COR-L47 (cell line): ENCODE data around the gene NRTN.

Experiments used
- DNase-seq: peaks from one replicate; lab custom pipeline; 2025; lab: John Stamatoyannopoulos, UW

Gene NRTN

DNA sequence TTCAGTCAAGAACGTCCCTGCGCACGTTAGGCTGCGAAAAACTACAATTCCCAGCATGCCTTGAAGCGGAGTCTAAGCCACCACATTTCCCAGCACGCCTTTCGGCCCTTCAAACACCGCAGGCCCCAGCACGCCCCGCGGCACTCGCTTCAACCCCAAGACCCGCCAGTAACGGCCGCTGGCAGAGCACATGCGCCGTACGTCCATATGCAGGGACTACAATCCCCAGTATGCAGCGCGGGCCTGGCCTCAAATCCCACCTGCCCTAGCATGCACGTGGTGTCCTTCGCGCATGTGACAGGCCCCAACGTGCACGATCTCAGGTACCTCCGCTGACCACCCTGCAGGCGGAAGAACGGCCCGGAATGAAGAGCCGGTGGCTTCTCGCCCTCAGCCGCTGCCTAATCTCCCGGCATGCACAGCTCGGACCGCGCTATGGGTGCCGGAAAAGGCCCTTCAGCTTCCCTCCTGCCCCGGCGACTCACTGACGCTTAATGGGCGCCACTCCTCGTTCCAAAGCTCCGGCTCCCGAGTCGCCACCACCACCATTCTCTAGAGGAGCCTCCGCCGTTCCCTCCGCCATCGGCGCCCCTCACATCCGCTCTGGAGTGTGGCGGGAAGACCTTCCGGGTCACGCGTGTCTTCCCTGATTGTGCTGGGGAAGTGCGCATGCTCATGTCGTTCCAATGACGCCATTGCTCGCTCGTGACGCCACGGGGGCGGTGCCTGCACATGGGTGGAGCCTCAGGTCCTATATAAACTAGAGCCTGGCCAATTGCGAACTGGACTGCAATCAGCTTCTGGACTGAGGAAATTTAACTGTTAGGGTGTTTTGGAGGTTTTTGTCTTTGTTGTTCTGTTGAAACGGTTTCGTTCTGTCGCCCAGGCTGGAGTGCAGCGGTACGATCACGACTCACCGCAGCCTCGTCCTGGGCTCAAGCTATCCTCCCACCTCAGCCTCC lies 14.0 kb upstream of the NRTN start, which contains the start of gene DUS3L:
Gene DUS3L, minus strand, starts transcription at position 605 of the 962 bp plus-strand sequence. Its CDS starts 22 bp downstream, at position 583.
- DNase-seq, result peak; percentile 98

DNA sequence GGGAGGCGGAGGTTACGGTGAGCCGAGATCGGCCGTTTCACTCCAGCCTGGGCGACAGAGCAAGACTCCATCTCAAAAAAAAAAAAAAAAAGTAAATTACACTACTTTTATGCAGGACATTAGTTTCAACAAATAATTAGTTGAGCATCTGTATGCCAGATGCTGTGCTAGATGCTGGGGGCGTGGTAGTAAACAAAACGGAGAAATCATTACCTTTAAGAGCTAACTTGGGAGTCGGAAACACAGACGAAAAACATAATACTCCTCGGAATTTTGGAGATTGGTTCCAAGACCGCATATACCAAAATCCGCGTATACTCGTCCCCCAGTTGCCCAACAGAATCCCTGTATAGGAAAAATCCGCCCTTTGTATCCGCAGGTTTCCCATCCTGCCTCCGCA lies 12.6 kb upstream of the NRTN start:
- DNase-seq, result no peak

DNA sequence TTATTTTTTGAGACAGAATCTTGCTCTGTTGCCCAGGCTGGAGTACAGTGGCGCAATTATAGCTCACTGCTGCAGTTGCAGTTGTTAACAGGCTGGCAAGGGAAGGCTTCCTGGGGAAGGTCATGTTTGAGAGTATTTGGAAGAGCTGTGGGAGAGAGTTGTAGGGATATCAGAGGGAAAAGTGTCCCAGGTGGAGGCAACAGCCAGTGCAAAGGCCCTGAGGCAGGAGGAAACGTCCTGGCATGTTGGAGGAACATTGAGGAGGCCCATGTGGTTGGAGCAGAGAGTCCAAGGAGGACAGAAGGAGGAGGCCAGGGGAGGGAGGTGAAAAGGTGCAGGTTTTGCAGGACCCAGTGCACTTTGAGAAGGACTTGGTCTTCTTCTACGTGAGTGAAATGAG lies 11.7 kb upstream of the NRTN start:
- DNase-seq, result no peak

DNA sequence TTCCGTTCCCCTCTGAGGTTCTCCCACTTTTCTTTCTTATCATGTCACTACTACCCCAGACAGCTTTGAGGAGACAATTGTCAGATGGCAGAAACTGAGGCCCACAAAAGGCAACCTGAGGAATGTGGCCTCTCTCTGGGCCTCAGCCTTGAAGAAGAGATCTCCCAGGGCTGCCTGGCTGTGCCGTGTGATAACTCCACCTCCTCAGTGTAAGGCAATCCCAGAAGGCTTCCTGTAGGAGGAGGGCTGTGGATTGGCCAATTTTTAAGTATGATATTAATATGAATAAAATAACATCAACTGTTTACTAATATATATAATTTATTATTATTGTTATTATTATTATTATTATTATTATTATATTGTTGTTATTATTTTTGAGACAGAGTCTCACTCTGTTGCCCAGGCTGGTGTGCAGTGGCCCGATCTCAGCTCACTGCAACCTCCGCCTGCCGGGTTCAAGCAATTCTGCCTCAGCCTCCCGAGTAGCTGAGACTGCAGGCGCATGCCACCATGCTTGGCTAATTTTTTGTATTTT lies 9.4 kb upstream of the NRTN start:
- DNase-seq, result no peak

DNA sequence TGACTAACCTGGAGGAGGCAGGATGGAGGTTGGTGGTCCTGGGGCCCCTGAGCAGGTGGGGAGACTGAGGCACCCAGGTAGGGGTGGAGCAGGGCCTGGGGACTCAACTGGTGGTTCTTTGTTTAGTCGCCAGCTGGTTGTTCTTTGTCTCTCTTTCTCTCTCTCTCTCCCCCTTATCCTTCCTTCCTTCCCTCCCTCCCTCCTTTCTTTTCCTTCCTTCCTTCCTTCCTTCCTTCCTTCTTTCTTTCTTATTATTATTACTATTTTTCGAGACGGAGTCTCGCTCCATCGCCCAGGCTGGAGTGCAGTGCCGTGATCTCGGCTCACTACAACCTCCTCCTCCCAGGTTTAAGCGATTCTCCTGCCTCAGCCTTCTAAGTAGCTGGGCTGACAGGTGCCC lies 6.6 kb upstream of the NRTN start:
- no peak for DNase-seq

DNA sequence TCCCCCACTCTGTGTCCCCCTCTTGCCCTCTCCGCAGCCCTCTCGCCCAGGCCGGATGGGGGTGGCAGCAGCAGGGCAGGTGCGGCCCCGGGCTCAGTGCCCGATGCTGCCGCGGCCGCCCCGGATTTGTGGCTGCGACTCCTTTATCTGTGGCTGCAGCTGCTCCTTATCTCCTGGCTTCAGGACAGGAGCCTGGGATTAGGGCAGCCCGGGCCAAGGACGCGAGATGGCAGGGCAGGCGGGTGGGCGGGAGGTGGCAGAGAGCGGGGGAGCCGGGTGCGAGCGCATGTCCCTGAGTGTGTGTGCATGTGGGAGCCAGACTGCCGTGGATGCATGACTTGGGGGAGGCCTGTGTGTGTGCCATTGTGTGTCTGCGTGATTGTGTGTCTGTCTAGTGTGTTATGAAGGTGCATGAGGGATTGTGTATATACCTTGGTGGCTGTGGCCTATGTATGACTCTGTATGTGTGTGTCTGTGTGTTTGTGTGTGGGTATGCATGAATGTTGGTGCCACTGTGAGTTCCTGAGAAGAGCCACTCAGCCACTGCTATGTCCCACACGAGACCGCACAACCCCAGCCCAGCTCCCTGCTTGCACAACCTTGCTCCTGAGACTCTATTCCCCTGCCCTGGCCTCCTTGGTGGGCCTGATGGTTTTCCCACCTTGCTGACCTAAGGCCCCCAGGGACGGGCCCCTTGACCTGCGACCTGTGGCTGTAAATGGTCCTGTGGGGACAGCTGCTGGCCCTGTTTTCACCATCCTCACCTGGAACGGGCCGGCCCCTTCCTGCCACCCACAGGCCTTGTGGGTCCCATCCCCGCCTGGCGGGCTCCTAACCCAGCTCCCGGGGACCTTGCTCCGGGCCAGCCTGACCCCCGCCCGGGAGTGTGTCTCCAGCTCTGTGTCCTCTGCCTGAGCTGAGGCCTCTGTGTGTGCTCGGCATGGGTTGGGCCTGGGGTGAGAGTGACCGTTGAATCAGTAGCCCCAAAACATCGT lies 5.3 kb upstream of the NRTN start:
- no peak for DNase-seq

DNA sequence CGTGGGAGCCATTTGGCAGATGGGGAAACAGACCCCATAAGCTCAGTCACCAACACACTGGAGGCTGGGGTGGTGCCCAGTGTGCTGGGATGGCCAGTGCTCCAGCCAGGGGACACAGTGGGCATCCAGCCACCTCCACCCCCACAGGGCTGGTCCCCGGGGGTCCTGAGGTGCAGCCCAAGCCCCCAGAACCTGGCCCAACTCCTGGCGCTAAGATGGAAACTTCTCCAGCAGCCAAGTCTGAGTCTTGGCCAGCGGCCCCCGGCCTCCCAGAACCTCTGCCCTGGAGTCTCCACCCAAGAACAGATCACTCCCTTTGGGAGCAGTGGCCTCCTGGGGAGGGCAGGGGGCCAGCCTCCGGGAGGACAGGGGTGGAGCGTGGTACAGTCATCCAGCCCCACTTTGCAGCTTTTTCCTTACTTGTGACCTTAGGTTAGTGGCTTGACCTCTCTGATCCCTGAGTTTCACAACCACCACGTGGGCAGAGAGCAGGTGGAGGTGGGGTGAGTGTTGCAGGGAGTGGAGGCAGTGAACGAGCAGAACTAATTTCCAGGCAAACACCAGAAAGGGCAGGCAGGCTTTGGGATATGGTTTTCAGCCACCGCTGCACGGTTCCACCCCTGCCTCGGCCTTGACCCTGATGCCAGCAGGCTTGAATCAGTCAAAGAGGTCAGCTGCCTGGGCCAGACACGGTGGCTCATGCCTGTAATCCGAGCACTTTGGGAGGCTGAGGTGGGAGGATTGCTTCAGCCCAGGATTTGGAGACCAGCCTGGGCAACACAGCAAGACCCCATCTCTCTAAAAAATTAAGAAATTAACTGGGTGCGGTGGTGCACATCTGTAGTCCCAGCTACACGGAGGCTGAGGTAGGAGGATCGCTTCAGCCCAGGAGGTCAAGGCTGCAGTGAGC lies 4.3 kb upstream of the NRTN start:
- DNase-seq, result no peak

DNA sequence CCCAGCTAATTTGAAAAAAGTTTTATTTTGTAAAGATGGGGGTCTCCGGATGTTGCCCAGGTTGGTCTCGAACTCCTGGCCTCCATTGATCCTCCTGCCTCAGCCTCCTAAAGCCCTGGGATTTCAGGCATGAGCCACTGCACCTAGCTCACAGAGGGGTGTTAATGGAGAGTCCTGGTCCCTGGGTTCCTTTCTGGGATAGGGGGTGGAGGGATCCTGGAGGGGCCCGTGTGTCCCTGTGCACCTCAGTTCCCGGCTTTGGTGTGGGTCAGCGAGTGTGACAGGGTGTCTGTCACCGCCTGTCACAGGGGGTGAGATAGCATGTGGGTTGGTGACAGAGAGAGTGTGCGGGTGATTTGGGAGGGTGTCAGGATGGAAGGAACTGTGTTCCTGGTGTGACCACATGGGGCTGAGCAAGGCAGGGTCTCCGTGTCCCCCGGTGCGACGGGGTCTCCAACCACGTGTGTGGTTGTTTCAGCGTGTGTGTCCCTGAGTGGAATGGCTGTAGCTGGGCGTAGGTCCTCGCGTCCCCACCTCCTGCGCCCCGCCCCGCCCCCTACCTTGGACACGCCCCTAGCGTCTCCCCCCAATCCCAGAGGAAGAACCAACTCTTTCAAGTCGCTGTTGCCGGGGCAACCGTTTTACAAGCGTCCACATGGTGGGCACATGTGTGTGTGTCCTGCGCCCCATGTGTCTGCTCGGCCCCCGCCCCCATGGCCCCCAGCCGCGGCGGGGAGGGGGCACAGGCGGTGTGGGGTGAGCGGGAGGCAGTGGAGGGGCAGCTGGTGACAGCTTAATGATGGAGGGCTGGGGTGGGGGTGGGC lies 2.9 kb upstream of the NRTN start:
- no peak for DNase-seq

DNA sequence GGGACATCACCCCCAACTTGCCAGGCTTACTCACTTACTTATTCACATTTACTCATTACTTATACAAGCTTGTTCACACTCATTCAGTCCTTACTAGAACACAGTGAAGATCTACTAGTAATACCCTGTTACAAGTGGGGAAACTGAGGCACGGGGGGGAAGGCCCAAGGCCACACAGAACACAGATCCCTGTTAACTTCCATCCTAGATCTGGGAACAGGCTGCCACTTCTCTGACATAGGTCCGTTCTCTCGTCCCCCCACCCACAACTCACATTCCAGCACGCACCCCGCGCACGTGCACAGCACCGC lies 1.5 kb upstream of the NRTN start:
- DNase-seq, result no peak

DNA sequence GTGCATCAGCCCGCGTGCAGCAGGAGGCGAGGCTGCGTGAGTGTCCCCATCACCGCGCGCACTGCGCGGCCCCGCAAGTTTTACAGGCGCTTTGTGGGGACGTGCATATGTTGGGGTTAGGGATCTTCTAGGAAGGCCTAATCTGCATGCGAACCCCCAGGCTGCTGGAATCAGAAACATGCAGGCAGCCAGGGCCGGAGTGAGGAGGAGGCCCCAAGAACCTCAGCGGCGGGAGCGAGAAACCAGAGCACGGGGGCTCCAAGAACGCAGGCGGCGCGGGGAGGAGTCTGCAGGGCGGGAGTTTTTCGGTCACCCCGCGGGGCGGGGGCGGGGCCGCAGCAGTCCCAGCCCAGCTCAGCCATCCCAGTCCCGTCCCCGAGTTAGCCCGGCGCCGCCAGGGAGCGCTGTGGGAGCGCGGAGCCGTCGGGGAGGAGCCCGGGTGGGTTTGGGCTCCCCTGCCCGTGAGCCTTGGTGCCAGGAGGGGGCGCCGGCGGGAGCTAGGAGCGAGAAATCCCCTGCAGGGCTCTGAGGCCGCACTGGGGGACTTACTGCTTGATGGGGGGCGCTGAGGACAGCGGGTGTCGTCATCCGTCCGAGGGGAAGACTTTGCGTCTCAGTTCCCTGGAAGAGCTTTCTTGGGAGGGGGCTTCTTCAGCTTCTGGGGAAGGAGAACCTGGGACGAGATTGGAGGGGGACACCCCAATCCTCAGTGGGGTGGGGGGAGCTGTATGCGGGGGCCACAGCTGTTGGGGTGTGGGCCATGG lies 933 bp upstream of the NRTN start:
- peak; percentile 87 for DNase-seq

DNA sequence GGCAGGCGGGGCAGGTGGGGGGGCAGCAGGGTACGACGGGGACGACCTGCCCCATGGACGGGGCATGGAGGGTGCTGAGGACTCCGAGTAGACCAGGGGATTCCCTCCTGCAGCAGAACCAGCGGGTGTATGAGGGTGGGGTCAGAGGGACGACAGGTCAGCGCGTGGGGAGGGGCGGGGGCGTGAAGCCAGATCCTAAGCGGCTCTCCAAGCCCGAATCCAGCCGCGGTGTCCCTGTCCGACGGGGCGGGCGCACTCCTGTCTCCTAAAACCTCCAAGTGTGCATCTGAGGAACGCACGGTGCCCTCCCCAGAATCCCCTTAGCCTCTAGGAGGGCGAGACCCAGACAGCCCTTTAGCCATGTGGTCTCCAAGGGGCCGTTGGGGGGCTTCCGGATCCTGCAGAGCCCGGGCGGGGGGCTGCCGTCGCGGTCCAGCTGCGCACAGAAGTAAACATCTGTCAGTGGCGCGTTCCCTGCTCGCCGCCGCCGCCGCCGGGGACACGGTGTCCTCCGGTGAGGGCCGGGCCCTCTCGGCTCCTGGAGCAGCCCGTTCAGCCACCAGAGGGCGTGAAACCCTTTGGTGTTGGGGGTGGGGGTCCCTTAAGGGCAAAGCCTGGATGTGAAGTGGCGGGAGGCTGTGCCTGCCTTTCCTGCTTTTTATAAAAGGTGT lies 730 bp downstream of the NRTN start:
- DNase-seq, result peak; percentile 79

DNA sequence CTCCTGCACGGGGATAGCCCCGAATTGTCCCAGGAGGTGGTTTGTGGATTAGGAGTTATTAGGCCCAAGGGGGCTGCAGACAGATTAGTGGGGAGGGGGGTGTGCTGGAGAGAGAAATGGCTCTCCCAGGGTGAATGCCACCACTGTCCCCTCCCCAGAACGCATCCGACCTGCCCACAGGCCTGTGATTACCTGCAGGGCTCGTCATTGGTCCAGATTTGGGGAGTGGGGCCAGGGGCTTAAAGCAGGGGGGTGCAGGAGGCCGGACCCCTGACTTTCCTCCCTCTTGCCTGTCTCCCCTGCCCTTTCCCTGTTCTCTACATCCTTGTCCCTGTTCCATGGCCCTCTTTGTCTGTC lies 1.2 kb downstream of the NRTN start:
- no peak for DNase-seq

DNA sequence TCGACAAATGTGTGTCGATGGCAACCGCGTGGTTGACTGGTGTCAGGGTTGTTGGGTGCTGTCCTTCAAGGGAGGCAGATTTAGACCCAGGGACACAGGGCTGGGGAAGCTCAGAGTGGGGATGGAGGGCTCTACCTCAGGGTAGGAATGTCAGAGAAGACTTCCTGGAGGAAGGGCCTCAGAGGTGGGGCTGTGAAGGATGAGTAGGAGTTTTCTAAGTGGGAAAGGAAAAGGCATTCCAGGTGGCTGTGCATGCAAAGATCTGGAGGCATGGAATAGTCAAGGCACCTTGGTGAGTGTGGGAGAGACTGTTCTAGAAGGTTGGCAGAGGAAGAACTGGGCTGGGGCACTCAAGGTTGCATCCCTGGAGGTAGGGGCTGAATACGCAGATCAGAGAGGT lies 2.0 kb downstream of the NRTN start:
- DNase-seq, result no peak

DNA sequence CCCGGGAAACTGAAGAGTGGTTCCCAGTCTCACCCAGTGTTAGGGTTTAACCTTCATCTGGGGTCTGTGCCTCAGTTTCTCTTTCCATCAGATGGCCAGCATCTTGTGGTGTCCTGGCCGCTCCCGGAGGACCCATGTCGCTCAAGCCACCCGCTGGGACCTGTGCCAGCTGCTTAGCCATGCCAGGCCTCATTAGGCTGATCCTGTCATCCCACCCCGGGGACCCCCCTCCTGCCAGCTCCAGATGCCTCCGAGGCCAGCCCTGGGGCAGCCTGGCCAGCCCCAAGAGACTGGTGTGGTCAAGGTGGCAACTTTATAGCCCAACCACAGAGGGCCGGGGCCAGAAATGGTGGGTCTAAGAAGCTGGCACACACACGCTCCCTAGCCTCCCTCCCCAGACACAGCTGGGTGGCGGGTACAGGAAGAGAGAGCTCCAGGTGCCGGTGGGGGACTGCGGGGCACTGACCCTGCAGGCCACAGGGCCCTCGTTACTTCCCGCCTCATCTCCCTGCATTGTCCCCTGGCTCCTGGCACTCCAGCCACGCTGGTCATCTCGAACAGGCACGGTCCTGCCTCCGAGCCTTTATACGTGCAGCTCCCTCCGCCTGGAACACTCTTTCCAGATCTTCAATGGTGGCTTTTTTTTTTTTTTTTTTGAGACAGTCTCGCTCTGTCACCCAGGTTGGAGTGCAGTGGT lies 3.4 kb downstream of the NRTN start:
- no peak for DNase-seq

DNA sequence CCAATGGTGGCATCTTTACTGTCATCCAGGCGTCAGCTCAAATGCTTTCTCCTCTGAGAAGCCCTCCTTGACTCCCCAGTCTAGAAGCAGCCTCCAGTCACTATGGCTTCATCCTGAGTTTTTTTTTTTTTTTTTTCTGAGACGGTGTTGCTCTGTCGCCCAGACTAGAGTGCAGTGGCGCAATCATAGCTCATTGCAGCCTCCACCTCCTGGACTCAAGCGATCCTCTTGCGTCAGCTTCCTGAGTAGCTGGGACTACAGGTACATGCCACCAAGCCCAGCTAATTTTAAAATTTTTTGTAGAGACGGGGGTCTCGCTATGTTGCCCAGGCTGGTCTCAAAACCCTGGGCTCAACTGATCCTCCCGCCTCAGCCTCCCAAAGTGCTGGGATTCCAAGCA lies 4.2 kb downstream of the NRTN start:
- no peak for DNase-seq

DNA sequence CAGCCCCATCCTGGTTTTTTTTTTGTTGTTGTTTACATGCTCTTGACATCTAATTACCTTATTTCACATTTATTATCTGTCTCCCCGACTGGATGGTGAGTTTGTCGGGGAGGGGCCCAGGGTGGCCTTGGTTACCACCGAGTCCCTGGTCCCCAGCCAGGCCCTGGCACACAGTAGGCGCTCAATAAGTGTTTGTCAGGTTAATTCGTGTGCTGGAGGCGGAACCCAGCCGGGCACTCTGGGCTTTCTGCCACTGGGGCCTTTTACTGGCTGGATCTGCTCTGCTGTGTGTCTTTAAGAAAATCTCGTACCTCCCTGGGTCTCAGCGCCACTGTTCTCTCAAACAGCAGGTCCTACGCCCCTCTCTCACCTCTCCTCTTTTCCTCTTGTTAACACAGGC lies 4.6 kb downstream of the NRTN start:
- DNase-seq, result no peak

DNA sequence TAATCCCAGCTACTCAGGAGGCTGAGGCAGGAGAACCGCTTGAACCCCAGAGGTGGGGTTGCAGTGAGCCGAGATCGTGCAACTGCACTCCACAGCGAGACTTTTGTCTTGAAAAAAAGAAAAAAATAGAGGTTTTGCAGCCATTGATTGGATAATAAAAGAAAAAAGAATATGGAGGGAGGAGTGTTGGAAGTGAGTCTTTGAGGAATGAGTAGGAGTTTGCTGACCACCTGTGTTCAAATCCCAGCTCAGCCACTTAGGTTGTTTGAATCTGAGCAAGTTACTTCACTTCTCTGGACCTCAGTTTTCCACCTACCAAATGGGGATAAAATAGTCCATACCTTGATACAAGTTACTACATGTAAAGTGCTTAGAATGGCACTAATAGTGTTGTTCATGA lies 6.2 kb downstream of the NRTN start:
- DNase-seq, result no peak

DNA sequence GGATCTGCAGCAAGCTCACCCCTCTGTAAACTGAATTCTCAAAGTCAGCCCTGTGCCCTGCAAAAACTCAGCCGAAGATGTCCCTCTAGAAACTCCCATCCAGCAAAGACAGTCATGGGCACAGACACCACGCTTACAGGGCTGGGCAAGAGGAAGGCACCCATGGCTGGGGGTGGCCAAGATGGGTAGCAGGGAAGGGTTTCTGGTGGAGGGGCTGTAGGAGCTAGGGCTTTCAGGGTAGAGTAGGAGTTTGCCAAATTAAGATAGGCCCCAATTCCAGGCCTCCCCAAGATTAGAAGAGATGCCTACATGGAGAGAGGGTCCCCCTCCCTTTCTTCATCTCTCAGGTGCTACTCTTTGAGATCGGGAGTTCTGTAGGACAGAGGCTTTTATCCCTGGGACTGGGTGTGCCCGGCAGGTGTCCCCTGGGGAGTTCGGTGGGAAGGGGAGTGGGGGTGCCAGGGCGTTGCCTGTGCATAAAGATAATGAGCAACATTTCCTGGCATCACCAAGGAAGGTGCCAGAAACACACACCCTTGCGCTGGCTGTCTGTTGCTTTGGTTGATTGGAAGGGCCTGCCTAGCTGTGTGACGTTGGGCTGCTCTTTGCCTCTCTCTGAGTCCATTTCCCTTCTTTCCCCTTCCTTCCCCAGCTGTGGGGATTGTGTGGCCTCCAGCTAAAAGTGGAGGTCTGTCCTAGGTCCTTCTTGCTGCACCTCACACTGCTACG lies 9.4 kb downstream of the NRTN start:
- DNase-seq, result no peak
